Neural cell (in vitro differentiated cells): Measurements from ENCODE around the gene TOGARAM2. TPM values are rescaled to one million over a fixed set of nuclear protein-coding genes. Genes with fewer than 3 reads are reported as not detected.

ENCODE experiments used
- H2AFZ ChIP-seq: fragments of 200-600, 300-800 bp; sonication (generic), shearing (Covaris generic); 2 replicates; pipeline ENCODE4 v1.6.0; 2014; ENCODE audit warnings: low read depth, mild to moderate bottlenecking, antibody characterized with exemption, low read length, moderate library complexity
- H3F3A ChIP-seq: fragments of 200-600 bp; shearing (Covaris generic); 2 replicates; pipeline ENCODE4 v1.6.1; 2016; ENCODE audit warnings: mild to moderate bottlenecking, moderate library complexity, mixed read lengths, antibody characterized with exemption, low read length; ENCODE audit not compliant: insufficient read depth, poor library complexity, severe bottlenecking
- H3K27ac ChIP-seq: fragments of 200-600, 300-800 bp; sonication (generic), shearing (Covaris generic); 2 replicates; pipeline ENCODE4 v1.5.1; 2014; ENCODE audit warnings: mild to moderate bottlenecking, low read length, moderate library complexity
- H3K27me3 ChIP-seq: fragments of 300-800, 200-600 bp; sonication (generic), shearing (Covaris generic); 2 replicates; pipeline ENCODE4 v1.6.0; 2014; ENCODE audit warnings: mild to moderate bottlenecking, low read depth, low read length, moderate library complexity; ENCODE audit not compliant: insufficient read depth
- H3K36me3 ChIP-seq: fragments of 300-800, 200-600 bp; sonication (generic), shearing (Covaris generic); 2 replicates; pipeline ENCODE4 v1.5.1; 2014; ENCODE audit warnings: mild to moderate bottlenecking, antibody characterized with exemption, low read length, moderate library complexity; ENCODE audit not compliant: insufficient read depth
- H3K4me2 ChIP-seq: fragments of 300-800, 200-600 bp; sonication (generic), shearing (Covaris generic); 2 replicates; pipeline ENCODE4 v1.6.0; 2014; ENCODE audit warnings: mild to moderate bottlenecking, low read length
- H3K4me3 ChIP-seq: fragments of 300-800, 200-600 bp; sonication (generic), shearing (Covaris generic); 2 replicates; pipeline ENCODE4 v1.5.1; 2014; ENCODE audit warnings: mild to moderate bottlenecking, low read length, moderate library complexity
- H3K79me2 ChIP-seq: fragments of 200-600 bp; shearing (Covaris generic); replicated peaks from 2 replicates; pipeline ENCODE4 v1.6.0; 2014; ENCODE audit warnings: mild to moderate bottlenecking, low read length, moderate library complexity; ENCODE audit not compliant: insufficient read depth
- H3K9ac ChIP-seq: fragments of 300-800, 200-600 bp; sonication (generic), shearing (Covaris generic); 2 replicates; pipeline ENCODE4 v1.6.1; 2016; ENCODE audit warnings: mild to moderate bottlenecking, low read length, mixed read lengths
- H3K9me2 ChIP-seq: fragments of 200-600 bp; shearing (Covaris generic); 2 replicates; pipeline ENCODE4 v1.6.1; 2016; ENCODE audit warnings: mild to moderate bottlenecking, low read length, mixed read lengths; ENCODE audit not compliant: insufficient read depth
- H3K9me3 ChIP-seq: fragments of 200-600, 300-800 bp; sonication (generic), shearing (Covaris generic); 2 replicates; pipeline ENCODE4 v1.6.1; 2016; ENCODE audit warnings: mild to moderate bottlenecking, mixed run types, low read length, moderate library complexity, mixed read lengths
- H4K20me1 ChIP-seq: fragments of 200-600 bp; shearing (Covaris generic); 2 replicates; pipeline ENCODE4 v1.6.1; 2016; ENCODE audit warnings: mild to moderate bottlenecking, mixed run types; ENCODE audit not compliant: insufficient read depth
- CTCF ChIP-seq: fragments of 450-650 bp; IDR thresholded peaks from 2 replicates; pipeline ENCODE4 v1.5.1; 2014; ENCODE audit warnings: antibody characterized with exemption, mild to moderate bottlenecking, moderate library complexity; ENCODE audit not compliant: poor library complexity, severe bottlenecking
- EP300 ChIP-seq: fragments of 450-650 bp; conservative IDR thresholded peaks from 2 replicates; pipeline ENCODE4 v1.6.1; 2014; ENCODE audit warnings: antibody characterized with exemption, mild to moderate bottlenecking, moderate library complexity; ENCODE audit not compliant: poor library complexity, severe bottlenecking
- EZH2 ChIP-seq: fragments of 200-600, 300-800 bp; shearing (Covaris generic), sonication (generic); IDR thresholded peaks from 2 replicates; pipeline ENCODE4 v1.6.1; 2014; ENCODE audit warnings: antibody characterized with exemption, low read length, borderline replicate concordance, mild to moderate bottlenecking; ENCODE audit not compliant: insufficient read depth, poor library complexity, severe bottlenecking
- MXI1 ChIP-seq: fragments of 450-650 bp; conservative IDR thresholded peaks from 2 replicates; pipeline ENCODE4 v1.6.1; 2014; ENCODE audit warnings: antibody characterized with exemption, mild to moderate bottlenecking; ENCODE audit not compliant: poor library complexity, severe bottlenecking
- POLR2AphosphoS5 ChIP-seq: IDR thresholded peaks from 2 replicates; pipeline ENCODE4 v1.6.1; 2012
- RAD21 ChIP-seq: fragments of 450-650 bp; conservative IDR thresholded peaks from 2 replicates; pipeline ENCODE4 v1.6.1; 2014; ENCODE audit warnings: antibody characterized with exemption, mild to moderate bottlenecking, moderate library complexity
- REST ChIP-seq: IDR thresholded peaks from 2 replicates; pipeline ENCODE4 v1.6.1; 2012; ENCODE audit warnings: borderline replicate concordance
- SMC3 ChIP-seq: fragments of 450-650 bp; conservative IDR thresholded peaks from 2 replicates; pipeline ENCODE4 v1.6.1; 2014; ENCODE audit warnings: antibody characterized with exemption, mild to moderate bottlenecking, moderate library complexity; ENCODE audit not compliant: poor library complexity
- TAF1 ChIP-seq: IDR thresholded peaks from 2 replicates; pipeline ENCODE4 v1.6.1; 2012; ENCODE audit warnings: low read depth
- polyA plus RNA-seq: library from polyadenylated mRNA; depleted of rRNA; stranded (reverse); fragments of >200 nt; gene quantifications from 2 replicates; pipeline ENCODE4 v1.2.3, GENCODE V29; 2014

The TOGARAM2 gene
- polyA plus RNA-seq, 1 donor from 2014 or later, result 0.10 TPM

- Histone ChIP-seq H3K27me3 (no peaks in the 10 kb centered on the region), H3K9me3 (peaks cover 8% of the 10 kb centered on the region), H3K4me3 (no peak overlapping the region), H4K20me1 (no peaks in the 10 kb centered on the region), H3K9me2 (no peaks in the 10 kb centered on the region), H3K4me2 (no peak overlapping the region), H2AFZ (no peak overlapping the region), H3K27ac (no peak overlapping the region), H3K9ac (no peak overlapping the region), H3K79me2 (no peaks in the 10 kb centered on the region), H3K36me3 (peaks cover 13% of the 10 kb centered on the region), H3F3A (no peaks in the 10 kb centered on the region)
- TF ChIP-seq SMC3 (no peak), MXI1 (no peak), POLR2AphosphoS5 (no peak), REST (no peak), EZH2 (no peak), CTCF (no peak), RAD21 (no peak)
These were observed 31.3 kb upstream of the TOGARAM2 start for GRCh38 chr2:28949617-28950305.

GRCh38 chr2:28950941-28951630 is 30.0 kb upstream of the TOGARAM2 start:
- Histone ChIP-seq H3K4me2 (no peak overlapping the region), H3K4me3 (no peak overlapping the region), H2AFZ (no peak overlapping the region), H3K9me3 (peaks cover 8% of the 10 kb centered on the region), H3K27me3 (no peaks in the 10 kb centered on the region), H3K36me3 (peaks cover 13% of the 10 kb centered on the region), H4K20me1 (no peaks in the 10 kb centered on the region), H3K9ac (no peak overlapping the region), H3K9me2 (no peaks in the 10 kb centered on the region), H3K79me2 (no peaks in the 10 kb centered on the region), H3F3A (no peaks in the 10 kb centered on the region), H3K27ac (no peak overlapping the region)
- no peak for TF ChIP-seq POLR2AphosphoS5
- no peak for TF ChIP-seq TAF1
- TF ChIP-seq RAD21, result no peak
- no peak for TF ChIP-seq EZH2
- TF ChIP-seq CTCF, result no peak
- no peak for TF ChIP-seq MXI1
- no peak for TF ChIP-seq REST
- TF ChIP-seq EP300, result no peak
- TF ChIP-seq SMC3, result no peak
